Ovary (tissue), 9 donors: ENCODE measurements around the gene ZBTB25. TPM values are rescaled to one million over a fixed set of nuclear protein-coding genes. Genes with fewer than 3 reads are reported as not detected.

Source experiments
- DNase-seq, 5 donors: peaks; one replicate each; pipeline ENCODE4 v3.0.0-alpha.2; 2019 to 2020
- H3K27ac ChIP-seq, 2 donors: fragments of 200-600 bp; one replicate each; pipeline versions ENCODE4 v1.5.1 to v1.8.0; 2019 to 2022
- H3K27me3 ChIP-seq: fragments of 200-600 bp; one replicate; pipeline ENCODE4 v1.8.0; 2022
- H3K36me3 ChIP-seq: fragments of 200-600 bp; sonication (generic); one replicate; pipeline ENCODE4 v1.5.1; 2019
- H3K4me1 ChIP-seq: one replicate; pipeline ENCODE4 v1.8.1; 2013; ENCODE audit warnings: mild to moderate bottlenecking, moderate library complexity; ENCODE audit not compliant: insufficient read depth
- H3K4me3 ChIP-seq: fragments of 200-600 bp; sonication (generic); one replicate; pipeline ENCODE4 v1.5.1; 2017
- H3K9me3 ChIP-seq, 2 donors: fragments of 200-600 bp in 1 of 2; sonication (generic) in 1 of 2; one replicate each; pipeline versions ENCODE4 v1.5.1 to v1.8.1; 2013 to 2019; ENCODE audit warnings: mild to moderate bottlenecking in 1 of 2, moderate library complexity in 1 of 2
- EP300 ChIP-seq: sonication (generic); formaldehyde crosslinking; IDR thresholded peaks from one replicate; pipeline ENCODE4 v1.6.1; 2017; ENCODE audit warnings: antibody characterized with exemption
- POLR2A ChIP-seq: fragments of 450-650 bp; IDR thresholded peaks from one replicate; pipeline ENCODE4 v1.6.1; 2017; ENCODE audit warnings: antibody characterized with exemption, mild to moderate bottlenecking, moderate library complexity
- WGBS, 3 donors: extraction: QIAGEN DNeasy Blood & Tissue Kit in 1 of 3; methylation state at CpG; one replicate each; pipeline versions ENCODE4 v1.1.5 to v1.1.7; 2013 to 2017; 5-methylcytosine and 5-hydroxymethylcytosine counted together
- intact Hi-C, 4 donors: fragments of 100-400 bp; cut with DNase I; formaldehyde crosslinking; loops; one replicate each; pipeline versions ENCODE4 v1.11.0 to v1.15.1; 2022 to 2023
- polyA plus RNA-seq, 2 donors: library from polyadenylated mRNA; stranded (reverse); fragments of 200-250 nt in 1 of 2; fragments of 350-450 nt in 1 of 2; fragmentation: Illumina TruSeq in 1 of 2; extraction: RNeasy Lipid Tissue Mini Kit (QIAGEN cat#74804) in 1 of 2; gene quantifications; one replicate each; pipeline ENCODE4 v1.2.3, GENCODE V29; 2013 to 2014
- total RNA-seq, 7 donors: library from RNA; depleted of rRNA in 2 of 7; stranded (reverse); fragments of >200 nt in 2 of 7; fragmentation: NEBNext Ultra II Directional in 3 of 7; extraction: Animal tissue kit (Norgen Biotek cat#: 25700) in 3 of 7; gene quantifications; one replicate each; pipeline versions ENCODE4 v1.1.0 to v1.2.4, GENCODE V29; 2016 to 2023
- TF ChIP-seq, protein P1 (sequence below), 3 donors: fragments of 450-650 bp in 2 of 3; fragments of 200-600 bp in 1 of 3; IDR thresholded peaks; one replicate each; pipeline versions ENCODE4 v1.5.1 to v1.8.0; 2016 to 2022; ENCODE audit warnings: antibody characterized with exemption in 3 of 3, mild to moderate bottlenecking in 1 of 3
- donor health status: DM: no; HTN: no; CAD: no; lungs with moderate emphysema.
- donor health status: DM: no; HTN: no; CAD: no.
- donor health status: Bipolar disorder and iron deficiency.
- donor health status: DM: yes; HTN: yes; CAD: no.
- donor health status: DM: no; HTN: no; CAD: no.
- donor health status: DM: yes; HTN: yes; CAD: no.

ZBTB25 gene
- total and polyA plus RNA-seq, 9 donors = 3.5 to 22.6 (median 13.5) TPM

DNA sequence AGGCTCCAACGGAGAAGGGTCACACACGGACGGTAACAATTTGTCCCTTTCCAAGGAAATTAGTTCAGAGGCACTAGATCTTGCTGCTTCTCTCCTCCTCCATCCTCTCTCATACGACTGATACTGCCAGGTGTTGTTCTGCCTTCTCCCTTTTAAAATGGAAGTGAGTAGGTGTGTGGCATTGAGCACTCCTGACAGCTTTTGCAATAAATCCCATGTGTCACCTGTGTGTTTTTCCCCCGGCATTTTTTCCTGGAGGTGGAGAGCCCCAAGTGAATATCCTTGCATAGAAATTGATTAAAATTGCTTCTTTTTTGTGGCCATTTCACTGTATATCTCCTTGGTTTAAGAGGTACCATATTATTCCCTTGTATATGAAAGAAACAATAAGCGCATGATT lies 64.5 kb downstream of the ZBTB25 start:
- DNase-seq = no peak
- Histone ChIP-seq H3K9me3 (no peaks in the 10 kb centered on the region), H3K36me3 (no peaks in the 10 kb centered on the region), H3K27me3 (no peaks in the 10 kb centered on the region), H3K4me1 (no peaks in the 10 kb centered on the region), H3K27ac (no peak overlapping the region), H3K4me3 (no peak overlapping the region)
- 86 to 90% (median 86%) methylated on average over 6 of the region's 6 CpGs for WGBS, 3 donors
- intact Hi-C loops = no loop called here
- no peak for TF ChIP-seq POLR2A
- TF ChIP-seq EP300 = no peak
- TF ChIP-seq, protein P1, sequence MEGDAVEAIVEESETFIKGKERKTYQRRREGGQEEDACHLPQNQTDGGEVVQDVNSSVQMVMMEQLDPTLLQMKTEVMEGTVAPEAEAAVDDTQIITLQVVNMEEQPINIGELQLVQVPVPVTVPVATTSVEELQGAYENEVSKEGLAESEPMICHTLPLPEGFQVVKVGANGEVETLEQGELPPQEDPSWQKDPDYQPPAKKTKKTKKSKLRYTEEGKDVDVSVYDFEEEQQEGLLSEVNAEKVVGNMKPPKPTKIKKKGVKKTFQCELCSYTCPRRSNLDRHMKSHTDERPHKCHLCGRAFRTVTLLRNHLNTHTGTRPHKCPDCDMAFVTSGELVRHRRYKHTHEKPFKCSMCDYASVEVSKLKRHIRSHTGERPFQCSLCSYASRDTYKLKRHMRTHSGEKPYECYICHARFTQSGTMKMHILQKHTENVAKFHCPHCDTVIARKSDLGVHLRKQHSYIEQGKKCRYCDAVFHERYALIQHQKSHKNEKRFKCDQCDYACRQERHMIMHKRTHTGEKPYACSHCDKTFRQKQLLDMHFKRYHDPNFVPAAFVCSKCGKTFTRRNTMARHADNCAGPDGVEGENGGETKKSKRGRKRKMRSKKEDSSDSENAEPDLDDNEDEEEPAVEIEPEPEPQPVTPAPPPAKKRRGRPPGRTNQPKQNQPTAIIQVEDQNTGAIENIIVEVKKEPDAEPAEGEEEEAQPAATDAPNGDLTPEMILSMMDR (IDR thresholded peaks at IDR 0.05) = no peak

DNA sequence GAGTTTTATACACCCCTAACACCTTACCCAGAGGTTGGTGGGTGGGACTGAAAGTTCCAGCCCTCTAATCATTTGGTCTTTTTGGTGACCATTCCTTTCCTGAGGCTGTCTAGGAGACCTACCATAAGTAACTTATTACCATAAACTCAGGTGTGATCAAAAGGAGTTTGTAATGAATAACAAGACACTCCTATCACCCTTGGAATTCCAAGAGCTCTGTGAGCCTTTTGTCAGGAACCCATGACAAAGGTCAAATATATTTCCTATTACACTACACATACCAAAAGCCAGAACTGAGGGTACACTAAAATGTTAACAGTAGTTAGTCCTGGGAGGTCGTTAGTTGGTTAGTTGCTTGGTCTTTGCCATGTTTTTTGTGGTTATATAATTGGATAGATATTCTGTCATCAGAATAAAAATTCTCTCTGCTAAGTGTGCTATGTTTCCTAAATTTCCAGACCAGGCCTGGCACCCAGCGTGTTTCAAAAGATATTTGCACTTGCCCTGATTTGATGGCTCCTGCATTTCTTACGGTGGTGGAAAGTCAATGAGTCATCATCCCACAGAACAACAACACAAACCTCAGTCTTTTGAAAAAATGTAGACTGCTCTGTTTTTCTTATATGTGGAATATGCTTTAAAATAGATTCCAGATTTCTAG lies 65.3 kb downstream of the ZBTB25 start:
- intact Hi-C loops = no loop called here
- no peak overlapping the region for H3K27ac ChIP-seq

DNA sequence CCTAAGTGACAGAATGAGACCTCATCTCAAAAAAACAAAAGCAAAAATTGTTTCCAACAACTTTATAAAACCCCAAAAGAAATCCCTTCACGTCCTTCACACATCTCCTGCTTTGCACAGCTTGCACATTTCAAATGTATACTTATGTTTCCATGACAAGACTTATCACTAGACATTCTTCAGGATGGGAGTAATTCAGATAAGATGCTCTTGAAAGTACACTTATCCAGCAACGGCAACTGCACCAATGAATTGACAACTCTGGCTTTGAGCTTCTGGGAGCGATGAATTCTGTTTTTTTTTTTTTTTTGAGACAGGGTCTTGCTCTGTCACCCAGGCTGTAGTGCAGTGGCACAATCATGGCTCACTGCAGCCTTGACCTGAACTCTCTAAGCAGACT lies 69.1 kb downstream of the ZBTB25 start:
- no peaks in the 10 kb centered on the region for H3K36me3 ChIP-seq
- H3K4me1 ChIP-seq = no peaks in the 10 kb centered on the region
- 27 to 45% (median 31%) methylated on average over 3 of the region's 3 CpGs for WGBS, 3 donors
- H3K9me3 ChIP-seq = no peaks in the 10 kb centered on the region
- no peak overlapping the region for H3K27ac ChIP-seq
- H3K4me3 ChIP-seq = no peak overlapping the region
- no peaks in the 10 kb centered on the region for H3K27me3 ChIP-seq
- intact Hi-C loops = loop anchor here in 1 of 4 donors (5.0 kb wide), 1 partner anchor 43 kb away; no protein-coding TSS in a partner anchor
- TF ChIP-seq POLR2A (no peak), EP300 (no peak)
- TF ChIP-seq, protein P1 (IDR thresholded peaks at IDR 0.05) = no peak
- no peak for DNase-seq

More for the DNA sequence above, 65.3 kb downstream of the ZBTB25 start:
- Histone ChIP-seq H3K4me3 (no peak overlapping the region), H3K27me3 (no peaks in the 10 kb centered on the region), H3K9me3 (no peaks in the 10 kb centered on the region), H3K36me3 (no peaks in the 10 kb centered on the region), H3K4me1 (no peaks in the 10 kb centered on the region)
- WGBS, 3 donors = 8 to 22% (median 16%) methylated on average over 3 of the region's 3 CpGs
- peak in 1 of 5 donors; percentile 19 for DNase-seq
- TF ChIP-seq POLR2A = no peak
- TF ChIP-seq EP300 = no peak
- TF ChIP-seq, protein P1 (IDR thresholded peaks at IDR 0.05) = no peak

DNA sequence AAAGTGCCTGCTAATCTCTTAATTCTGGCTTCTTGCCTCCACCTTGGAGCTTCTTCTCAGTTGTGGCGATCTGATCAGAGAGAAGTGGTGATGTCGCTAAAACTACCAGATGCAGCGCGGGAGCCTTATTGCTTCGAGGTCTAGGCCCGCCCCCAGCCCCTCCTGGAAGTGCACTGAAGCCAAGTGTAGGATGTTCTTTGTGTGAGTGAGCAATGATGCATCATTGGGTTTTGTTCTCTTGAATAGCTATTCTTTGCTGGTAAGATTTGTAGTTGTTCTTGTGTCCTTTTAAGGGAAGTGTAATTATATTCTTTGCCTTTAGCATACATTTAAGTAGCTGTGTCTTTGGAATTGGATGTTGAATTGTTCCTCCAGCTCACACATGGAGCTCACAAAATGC lies 79.7 kb downstream of the ZBTB25 start:
- H3K4me1 ChIP-seq = no peaks in the 10 kb centered on the region
- no peak for DNase-seq
- no peaks in the 10 kb centered on the region for H3K9me3 ChIP-seq
- H3K27me3 ChIP-seq = no peaks in the 10 kb centered on the region
- no peaks in the 10 kb centered on the region for H3K36me3 ChIP-seq
- intact Hi-C loops = no loop called here
- H3K27ac ChIP-seq = no peak overlapping the region
- no peak overlapping the region for H3K4me3 ChIP-seq
- no peak for TF ChIP-seq EP300
- TF ChIP-seq, protein P1 (IDR thresholded peaks at IDR 0.05) = no peak
- TF ChIP-seq POLR2A = no peak
- WGBS, 3 donors = 89 to 94% (median 93%) methylated on average over 6 of the region's 6 CpGs
